ENCODE measurements around the gene GABPA.

GRCh38 chr21:25818551-25818950, 83.8 kb downstream of the GABPA start:
- TF ChIP-seq CTCF (conservative IDR thresholded peaks at IDR 0.05; ENCODE audit: low read length) (no peak), EZH2phosphoT487 (IDR thresholded peaks at IDR 0.05; ENCODE audit: borderline replicate concordance, low read depth, low read length) (no peak)
